Transverse colon (tissue), 3 donors: ENCODE results near the gene NAA11.

Experiments
- POLR2A ChIP-seq: fragments of 450-650 bp; IDR thresholded peaks from one replicate; pipeline ENCODE4 v1.6.1; 2016; ENCODE audit warnings: antibody characterized with exemption, mild to moderate bottlenecking, moderate library complexity
- TF ChIP-seq, protein P1 (sequence below), 5 experiments: fragments of 200-600 bp in 3 of 5; fragments of 450-650 bp in 2 of 5; sonication (generic) in 3 of 5; IDR thresholded peaks; 1 replicate in 2 of 5; 2 replicates in 3 of 5; pipeline ENCODE4 v1.5.1; 2016 to 2017; ENCODE audit warnings: antibody characterized with exemption in 5 of 5, inconsistent platforms in 3 of 5, mild to moderate bottlenecking in 2 of 5, moderate library complexity in 1 of 5

DNA sequence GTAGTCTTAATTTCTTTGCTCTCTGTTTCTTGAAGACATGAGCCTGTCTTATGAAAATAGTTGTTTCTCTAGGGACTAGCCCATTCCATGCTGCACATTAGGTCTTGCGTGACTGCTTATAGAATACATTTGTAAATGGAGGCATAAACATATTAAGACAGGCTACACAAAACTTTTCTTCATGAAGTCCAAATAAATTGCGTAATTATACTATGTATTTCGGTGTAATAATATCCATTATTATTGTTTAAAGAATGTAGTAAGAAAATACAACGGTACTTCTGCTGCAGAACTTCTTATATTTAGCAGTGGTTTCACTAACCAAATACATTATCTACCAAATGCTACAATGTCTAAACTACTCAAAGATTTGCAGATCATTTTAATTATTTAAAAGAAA, 8.5 kb upstream of the NAA11 start:
- TF ChIP-seq, protein P1, sequence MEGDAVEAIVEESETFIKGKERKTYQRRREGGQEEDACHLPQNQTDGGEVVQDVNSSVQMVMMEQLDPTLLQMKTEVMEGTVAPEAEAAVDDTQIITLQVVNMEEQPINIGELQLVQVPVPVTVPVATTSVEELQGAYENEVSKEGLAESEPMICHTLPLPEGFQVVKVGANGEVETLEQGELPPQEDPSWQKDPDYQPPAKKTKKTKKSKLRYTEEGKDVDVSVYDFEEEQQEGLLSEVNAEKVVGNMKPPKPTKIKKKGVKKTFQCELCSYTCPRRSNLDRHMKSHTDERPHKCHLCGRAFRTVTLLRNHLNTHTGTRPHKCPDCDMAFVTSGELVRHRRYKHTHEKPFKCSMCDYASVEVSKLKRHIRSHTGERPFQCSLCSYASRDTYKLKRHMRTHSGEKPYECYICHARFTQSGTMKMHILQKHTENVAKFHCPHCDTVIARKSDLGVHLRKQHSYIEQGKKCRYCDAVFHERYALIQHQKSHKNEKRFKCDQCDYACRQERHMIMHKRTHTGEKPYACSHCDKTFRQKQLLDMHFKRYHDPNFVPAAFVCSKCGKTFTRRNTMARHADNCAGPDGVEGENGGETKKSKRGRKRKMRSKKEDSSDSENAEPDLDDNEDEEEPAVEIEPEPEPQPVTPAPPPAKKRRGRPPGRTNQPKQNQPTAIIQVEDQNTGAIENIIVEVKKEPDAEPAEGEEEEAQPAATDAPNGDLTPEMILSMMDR (IDR thresholded peaks at IDR 0.05) = no peak
- no peak for TF ChIP-seq POLR2A
